Transverse colon (tissue), 3 donors: ENCODE measurements around the gene FOXC2.

ENCODE experiments used
- CTCF ChIP-seq, 5 experiments: fragments of 200-600 bp in 3 of 5; fragments of 450-650 bp in 2 of 5; sonication (generic) in 3 of 5; IDR thresholded peaks; 1 replicate in 2 of 5; 2 replicates in 3 of 5; pipeline ENCODE4 v1.5.1; 2016 to 2017; ENCODE audit warnings: antibody characterized with exemption in 5 of 5, inconsistent platforms in 3 of 5, mild to moderate bottlenecking in 2 of 5, moderate library complexity in 1 of 5
- EP300 ChIP-seq: sonication (generic); formaldehyde crosslinking; IDR thresholded peaks from one replicate; pipeline ENCODE4 v1.6.1; 2017; ENCODE audit warnings: antibody characterized with exemption, low read depth

- no peak for TF ChIP-seq CTCF (IDR thresholded peaks at IDR 0.05)
- TF ChIP-seq EP300, result no peak
Measured at GRCh38 chr16:86572606-86573005, 6.0 kb downstream of the FOXC2 start.
